Glomerular endothelial cell (primary cell): Measurements from ENCODE around the gene ABCD4. TPM values are rescaled to one million over a fixed set of nuclear protein-coding genes. Genes with fewer than 3 reads are reported as not detected.
"Not testable (repeated sequence)": the region's sequence is repeated elsewhere in the genome, so short reads cannot be mapped to it uniquely, and the experiment has no call there.

Experiments
- DNase-seq: peaks from one replicate; pipeline ENCODE4 v3.0.0-alpha.2; 2011; ENCODE audit warnings: low read depth, low spot score; ENCODE audit errors: extremely low read depth
- total RNA-seq: library from RNA; depleted of rRNA; stranded (reverse); fragments of >200 nt; gene quantifications from 2 replicates; pipeline ENCODE4 v1.2.3, GENCODE V29; 2015

ABCD4 gene
- total RNA-seq, 1 donor from 2014 or later = 70.4 TPM

DNA sequence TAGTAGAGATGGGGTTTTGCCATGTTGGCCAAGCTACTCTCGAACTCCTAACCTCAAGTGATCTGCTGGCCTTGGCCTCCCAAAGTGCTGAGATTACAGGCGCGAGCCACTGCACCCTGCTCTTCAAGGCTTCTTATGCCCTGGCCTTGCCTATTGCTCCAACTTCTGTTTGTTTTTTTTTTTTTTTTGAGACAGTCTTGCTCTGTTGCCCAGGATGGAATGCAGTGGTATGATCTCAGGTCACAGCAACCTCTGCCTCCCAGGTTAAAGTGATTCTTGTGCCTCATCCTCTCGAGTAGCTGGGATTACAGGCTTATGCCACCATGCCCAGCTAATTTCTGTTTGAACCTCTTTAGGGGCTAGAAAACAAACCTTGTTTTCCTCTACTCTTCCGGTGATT lies 6.0 kb upstream of the ABCD4 start:
- no peak for DNase-seq

DNA sequence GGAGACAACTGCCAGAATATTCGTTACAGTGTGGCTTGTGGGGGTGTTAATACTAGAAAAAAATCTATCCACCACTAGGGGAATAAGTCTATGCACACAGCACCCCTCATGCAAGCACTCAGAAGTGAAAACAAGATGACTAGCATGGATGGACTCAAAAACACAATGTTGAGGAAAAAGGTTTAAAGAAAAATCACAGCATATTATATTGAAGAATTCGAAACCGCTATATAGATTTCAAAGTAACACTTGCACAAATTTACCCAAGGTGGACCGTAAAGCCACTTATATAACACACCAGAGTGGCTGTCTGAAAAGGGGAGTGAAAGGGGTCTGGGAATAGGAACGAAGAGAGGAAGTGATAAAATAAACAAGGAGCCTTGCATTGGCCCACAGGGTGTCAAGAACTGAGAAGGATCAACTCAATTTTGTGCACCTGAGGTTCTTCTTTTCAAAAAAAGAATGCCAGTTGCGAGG lies 544 bp downstream of the ABCD4 start:
- DNase-seq = no peak

DNA sequence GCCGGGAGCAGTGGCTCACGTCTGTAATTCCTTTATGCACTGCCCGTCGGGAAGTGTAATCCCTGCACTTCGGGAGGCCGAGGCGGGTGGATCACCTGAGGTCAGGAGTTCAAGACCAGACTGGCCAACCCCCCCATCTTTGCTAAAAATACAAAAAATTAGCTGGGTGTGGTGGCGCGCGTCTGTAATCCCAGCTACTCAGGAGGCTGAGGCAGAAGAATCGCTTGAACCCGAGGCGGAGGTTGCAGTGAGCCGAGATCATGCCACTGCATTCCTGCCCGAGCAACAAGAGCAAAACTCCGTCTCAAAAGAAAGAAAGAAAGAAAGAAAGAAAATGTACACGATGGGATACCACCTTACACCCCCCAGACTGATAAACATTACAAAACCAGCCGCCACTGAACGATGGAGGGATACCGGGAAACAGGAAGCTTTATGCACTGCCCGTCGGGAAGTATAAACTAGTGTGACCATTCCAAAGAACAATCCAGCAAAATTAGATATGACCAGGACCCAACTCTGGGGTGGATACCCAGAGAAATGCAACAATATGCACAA lies 1.1 kb downstream of the ABCD4 start:
- no peak for DNase-seq

DNA sequence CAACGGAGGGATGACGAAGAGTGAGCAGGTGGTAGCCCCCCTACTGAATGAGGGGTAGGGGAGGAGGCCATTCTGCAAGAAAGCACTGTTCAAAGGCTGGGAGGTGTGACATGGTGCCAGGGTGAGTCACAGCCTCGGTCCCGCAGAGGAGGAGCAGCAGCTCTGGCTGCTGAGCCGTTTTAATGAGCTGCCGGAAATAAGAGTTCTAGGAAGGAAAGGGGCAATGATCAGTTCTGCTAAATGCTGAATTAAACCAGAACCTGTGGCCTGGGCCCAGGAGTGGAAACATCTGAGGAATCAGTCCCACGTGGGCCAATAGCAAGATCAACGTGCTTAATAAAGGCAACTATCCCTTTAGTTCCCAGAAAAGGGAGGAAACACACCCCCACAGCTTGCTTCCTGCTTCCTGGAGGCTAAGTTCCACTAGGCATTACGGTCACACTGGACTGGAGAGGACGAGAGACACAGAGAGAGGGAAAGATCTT lies 3.6 kb downstream of the ABCD4 start:
- no peak for DNase-seq

DNA sequence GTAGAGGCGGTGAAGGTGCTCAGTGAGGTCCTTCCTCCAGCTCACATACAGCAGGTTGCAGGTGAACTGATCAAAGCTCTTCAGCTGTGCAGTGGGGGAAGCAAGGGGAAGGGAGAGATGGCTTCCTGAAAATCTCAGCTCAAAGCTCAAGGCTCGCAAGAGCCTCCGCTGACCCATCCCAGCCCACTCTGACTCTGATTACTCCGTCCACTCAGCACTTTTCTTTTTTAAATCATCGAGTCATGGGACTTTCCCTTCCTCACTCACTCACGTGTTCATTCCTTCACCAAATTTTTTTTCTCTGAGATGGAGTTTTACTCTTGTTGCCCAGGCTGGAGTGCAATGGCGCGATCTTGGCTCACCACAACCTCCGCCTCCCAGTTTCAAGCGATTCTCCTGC lies 4.7 kb downstream of the ABCD4 start:
- no peak for DNase-seq

DNA sequence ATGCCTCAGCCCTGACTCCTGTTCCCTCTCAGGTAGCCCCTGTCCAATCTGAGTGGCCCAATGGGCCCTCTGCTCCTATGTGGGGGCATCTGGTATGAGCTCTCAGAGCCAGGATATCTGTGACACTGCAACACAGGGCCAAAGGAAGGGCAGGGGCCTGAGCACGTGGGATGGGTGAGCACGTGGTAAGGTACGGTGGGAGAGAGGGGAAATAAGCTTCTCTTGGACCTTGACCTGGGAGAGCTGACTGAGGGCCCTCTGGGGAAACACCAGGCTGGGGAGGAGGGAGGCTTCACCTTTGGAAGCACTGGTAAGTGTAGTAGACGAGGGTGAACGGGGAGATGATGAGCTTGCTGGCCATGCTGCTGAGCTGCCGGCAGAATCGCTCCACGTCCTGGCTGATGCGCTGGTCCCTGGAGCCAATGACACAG lies 6.7 kb downstream of the ABCD4 start:
- DNase-seq = no peak

DNA sequence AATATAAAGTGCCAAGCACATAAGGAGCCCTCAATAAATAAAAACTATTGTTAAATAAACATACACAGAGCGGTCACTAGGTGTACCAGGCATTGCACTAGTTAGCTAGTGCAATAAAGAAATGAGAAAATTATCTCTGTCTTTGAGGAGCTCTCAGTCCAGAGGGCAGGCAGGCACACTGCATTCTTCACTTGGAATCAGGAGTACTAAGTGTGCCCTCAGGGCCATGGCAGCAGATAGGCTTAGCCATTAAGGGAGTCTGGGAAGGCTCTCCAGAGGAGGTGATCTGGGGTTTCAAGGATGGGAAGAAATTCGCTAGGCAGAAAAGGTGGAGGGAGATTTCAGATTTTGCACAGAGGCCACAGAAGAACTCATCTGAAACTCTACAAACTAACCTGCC lies 9.1 kb downstream of the ABCD4 start:
- DNase-seq = no peak

DNA sequence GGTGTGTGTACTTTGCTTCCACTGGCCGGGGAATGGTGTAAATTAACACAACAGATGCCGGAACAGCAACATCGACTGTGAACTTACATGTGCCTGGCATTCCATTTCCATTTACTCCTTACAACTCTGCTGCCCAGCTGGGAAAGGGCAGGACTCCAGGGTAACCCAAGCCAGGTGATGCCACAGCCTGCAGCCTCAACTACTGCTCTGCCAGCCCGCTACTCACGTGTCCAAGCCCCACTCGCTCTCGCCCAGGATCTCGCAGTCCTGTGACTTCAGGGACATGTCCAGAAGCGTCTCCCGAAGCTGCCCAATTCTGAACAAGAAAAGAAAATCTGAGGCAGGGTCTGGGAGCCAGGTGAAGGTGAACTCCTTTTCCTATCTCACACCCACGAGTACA lies 10.7 kb downstream of the ABCD4 start:
- no peak for DNase-seq

DNA sequence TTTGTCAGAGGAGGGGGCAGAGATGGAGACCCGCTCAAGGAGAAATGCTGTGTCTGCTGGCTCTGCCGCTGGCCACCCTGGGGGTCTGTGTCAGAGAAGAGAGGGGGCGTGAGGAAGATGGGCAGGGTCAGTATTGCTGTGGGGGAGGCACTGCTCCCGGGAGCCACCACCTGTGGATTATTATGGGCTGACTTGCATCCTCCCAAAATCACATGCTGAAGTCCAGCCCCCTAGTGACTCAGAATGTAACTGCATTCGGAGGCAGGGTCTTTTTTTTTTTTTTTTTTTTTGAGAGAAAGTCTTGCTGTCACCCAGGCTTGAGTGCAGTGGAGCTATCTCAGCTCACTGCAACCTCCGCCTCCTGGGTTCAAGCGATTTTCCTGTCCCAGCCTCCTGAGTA lies 12.3 kb downstream of the ABCD4 start:
- no peak for DNase-seq

DNA sequence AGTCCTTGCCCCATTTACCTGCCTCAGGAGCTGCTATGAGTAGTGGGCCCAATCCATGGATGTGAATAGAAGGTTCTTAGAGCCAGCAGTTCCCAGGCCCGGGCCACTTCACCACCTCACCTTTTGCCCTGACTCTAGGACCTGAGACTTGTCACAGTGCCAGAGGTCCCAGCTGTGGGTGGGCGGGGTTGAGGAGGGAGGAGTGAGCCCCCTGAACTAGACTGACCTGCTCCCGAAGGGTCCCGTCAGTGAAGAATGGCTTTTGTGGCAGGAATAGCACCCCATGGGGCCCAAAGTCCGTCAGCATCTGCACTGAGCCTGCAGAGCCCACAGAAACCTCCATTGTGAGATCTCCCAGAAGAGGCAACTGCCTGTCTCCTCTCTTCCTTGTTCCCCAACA lies 12.9 kb downstream of the ABCD4 start:
- no peak for DNase-seq

DNA sequence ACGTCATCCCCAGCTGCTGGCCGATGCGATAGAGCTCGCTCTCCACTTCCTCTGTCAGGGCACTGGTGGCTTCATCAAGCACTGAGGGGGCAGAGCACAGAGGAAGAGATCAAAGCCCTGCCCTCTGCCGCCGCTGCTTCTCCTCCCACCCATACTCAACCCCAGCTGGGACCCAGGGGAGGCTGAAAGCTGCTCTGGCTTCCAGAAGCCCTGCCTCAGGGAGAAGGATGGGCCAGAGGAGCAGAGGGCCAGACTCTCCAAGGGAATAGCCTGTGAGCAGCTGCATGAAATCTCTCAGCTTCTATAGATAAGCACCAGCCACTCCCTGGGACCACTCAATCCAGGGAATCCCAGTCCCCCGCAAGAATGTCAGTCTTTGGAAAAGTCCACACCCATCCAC lies 16.0 kb downstream of the ABCD4 start:
- DNase-seq = no peak

DNA sequence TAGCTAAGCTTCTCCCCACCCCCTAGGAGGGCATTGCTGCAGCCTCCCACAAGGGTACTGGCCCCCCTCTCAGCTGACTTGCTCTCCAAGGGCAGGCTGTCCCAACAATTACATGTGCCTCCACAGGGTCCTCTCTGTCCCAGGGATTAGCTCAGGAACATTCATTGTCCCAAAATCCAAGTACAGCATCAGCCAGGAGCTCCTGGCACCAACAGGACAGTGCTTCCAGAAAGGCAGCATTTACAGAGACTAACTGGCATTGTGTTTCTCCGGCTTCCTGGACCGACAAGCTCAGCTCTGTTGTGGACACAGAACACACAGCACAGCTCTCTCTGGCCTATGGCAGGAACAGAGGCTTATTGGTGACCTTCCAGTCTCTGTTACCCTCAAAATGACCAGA lies 21.7 kb downstream of the ABCD4 start:
- DNase-seq = no peak

DNA sequence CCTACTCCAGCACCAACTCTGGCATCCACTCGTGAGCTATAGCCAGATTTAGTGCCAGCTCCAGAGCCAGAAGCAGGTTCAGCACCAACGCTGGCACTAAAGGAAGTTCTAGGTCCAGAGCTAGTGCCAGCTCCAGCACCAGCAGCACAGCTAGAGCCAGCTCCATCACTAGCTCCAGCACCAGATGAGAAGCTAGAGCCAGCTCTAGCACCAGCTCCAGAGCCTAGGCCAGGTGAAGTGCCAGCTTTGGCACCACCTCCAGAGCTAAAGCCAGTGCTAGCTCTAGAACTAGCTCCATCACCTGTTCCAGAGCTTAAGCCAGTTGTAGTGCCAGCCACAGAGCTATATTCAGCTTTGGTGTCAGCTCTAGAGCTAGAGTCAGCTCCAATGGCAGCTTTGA lies 24.7 kb downstream of the ABCD4 start:
- no peak for DNase-seq

DNA sequence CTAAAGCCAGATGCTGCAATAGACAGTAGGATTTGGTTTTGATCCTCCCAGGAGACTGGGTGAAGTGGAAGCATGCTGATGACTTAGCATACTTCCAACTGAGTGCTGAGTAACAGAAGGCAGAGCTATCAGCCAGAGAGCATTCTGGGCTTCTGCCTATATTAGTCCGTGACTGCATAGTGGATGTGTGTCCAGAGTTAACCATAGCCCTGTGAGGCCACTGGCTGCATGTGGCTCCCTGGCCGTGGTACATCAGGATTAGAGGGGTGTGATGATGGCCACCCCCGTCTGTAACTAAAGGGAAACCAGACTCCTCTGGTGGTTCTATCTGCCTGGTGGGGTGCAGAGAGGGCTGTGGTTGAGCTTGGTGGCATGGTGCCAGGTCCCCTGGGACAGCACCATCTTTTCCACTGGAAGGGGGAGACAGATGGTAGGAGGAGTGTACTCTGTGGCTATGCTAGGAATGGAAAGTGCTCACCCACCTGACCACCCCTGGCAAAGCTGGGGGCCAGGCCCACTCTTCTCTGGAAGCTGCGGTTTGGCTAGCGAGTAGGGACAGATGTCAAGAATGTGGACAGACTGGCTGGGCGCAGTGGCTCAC lies 27.4 kb downstream of the ABCD4 start:
- no peak for DNase-seq

DNA sequence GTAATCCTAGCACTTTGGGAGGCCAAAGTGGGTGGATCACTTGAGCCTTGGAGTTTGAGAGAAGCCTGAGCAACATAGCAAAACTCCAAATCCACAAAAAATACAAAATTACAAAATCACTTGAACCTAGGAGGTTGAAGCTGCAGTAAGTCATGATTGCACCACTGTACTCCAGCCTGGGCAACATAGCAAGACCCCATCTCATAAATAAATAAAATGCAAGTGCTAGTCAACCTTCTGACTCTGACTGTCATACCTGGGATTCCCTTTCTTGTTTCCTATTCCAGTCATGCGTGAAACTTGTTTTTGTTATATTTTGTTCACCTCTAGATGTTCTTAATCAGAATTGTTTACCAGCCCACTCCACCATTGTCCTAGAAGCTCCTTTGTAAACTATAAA lies 31.4 kb downstream of the ABCD4 start:
- DNase-seq = no peak

DNA sequence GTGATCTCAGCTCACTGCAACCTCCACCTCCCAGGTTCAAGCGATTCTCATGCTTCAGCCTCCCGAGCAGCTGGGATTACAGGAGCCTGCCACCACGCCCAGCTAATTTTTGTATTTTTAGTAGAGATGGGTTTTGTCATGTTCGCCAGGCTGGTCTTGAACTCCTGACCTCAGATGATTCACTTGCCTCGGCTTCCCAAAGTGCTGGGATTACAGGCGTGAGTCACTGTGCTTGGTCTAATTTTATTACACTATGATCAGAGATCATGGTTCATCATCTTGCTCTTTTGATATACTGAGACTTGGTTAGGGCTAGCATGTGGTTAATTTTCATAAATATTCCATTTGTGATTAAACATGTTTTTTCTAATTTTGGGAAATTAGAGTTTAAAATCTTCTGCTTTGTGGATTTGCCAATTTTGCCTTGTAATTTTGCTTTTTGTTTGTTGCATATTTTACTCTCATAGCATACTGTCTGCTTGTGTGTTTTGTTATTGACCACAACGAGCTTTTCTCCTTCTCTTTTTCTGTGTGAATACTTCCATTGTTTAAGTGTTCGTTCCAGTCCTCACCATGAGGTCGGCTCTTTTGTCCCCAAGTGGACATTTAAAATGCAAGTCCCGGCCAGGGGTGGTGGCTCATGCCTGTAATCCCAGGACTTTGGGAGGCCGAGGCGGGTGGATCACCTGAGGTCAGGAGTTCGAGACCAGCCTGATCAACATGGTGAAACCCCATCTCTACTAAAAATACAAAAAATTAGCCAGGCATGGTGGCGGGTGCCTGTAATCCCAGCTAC lies 32.2 kb downstream of the ABCD4 start:
- not testable (repeated sequence) for DNase-seq

DNA sequence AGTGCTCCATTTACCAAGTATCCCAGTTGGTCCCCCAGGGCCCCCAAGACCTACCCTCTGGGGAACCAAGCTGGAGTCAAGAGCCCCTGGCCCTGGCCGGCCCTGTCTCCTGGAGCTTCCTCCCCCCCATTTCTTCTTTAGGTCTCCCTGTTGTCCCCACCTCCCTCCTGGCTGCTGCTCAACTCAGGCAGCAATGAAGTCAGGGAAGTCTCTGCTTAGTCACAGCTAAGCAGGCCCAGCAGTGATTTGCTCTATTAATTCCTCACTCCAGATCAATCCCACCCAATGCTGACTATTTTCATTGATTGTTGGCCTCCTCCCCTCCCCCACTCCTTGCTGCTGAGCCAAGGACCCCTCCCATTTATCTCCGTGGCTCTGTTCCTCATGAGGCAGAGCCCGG lies 35.1 kb downstream of the ABCD4 start:
- DNase-seq = no peak

DNA sequence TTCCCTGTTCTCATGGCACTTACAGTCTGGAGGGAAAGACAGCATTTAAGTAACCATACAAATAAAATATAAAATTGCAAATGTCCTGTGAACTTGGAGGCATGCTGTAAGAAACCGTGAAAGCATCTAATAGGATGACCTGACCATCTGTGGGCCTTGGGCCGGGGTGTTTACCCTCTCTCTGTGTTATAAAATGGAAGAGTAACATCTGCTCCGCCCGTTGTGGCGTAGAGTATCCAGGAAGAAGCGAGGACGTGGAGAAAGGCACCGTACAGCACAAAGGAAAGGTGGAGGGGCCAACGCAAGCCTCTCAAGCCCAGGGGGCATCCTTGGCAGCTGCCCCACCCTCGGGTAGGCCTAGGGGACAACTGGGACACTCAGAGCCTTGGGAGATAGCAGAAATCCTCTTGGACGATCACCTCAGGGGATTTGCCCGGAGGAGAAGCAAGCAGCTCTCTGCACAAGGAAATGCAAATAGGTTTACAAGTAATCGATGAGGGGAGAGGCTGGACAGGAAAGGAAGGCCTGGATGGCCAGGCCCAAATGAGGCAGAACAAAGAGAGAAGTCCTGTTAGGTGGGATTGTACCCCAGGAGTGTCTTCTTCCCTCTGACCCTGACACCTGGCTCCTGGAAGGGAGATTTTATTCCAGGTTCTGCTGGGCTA lies 37.3 kb downstream of the ABCD4 start:
- DNase-seq = no peak

DNA sequence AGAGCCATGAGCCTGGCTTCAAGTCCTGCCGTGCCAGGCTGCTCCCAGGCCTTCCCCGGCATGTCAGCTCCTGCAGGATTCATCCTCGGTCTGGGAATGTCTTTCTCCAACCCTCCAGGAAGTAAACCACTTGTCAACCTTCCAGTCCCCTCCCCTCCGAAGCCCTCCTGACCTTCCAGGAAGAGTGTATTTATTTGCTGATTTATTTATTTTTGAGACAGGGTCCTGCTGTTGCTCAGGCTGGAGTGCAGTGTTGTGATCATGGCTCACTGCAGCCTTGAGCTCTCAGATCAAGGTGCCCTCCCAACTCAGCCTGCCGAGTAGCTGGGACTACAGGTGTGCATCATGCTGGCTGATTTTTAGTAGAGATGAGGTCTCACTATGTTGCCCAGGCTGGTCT lies 38.8 kb downstream of the ABCD4 start:
- DNase-seq = no peak

DNA sequence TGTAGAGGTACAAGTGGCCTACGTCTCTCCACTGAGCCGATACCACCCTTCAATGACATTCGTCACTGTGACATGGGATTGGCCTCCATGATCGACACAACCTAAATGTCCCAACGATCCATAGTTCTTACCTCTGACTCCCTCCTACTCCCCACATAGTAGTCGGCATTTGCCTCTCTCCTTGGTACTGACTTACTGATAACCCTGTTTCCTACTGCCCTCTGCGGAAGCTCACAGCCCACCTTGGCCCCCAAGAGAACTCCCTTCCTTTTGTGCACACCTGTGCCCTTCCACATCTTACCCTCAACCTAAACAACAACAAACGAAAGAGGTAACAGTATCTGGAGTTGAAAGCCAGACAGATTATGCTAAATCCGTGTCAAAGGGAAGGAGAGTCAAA lies 39.6 kb downstream of the ABCD4 start:
- no peak for DNase-seq

DNA sequence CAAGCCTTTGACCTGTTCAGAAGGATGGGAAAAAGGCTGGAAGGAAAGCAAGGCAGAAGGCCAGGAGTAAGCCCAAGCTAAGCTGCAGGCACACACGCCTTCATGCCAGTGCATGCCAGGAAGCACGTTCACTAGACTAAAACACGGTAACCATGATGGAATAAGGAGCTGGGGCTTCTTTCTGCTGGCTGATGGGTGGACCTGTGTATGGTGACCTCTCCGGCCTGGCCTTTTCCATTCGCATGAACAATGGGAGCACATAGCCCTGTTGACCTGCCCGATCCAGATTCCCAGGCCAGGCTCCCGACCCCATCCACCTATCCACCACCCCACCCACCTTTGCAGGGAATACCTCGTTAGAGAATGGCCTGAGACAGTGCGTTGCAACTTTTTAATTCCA lies 40.7 kb downstream of the ABCD4 start:
- DNase-seq = no peak

DNA sequence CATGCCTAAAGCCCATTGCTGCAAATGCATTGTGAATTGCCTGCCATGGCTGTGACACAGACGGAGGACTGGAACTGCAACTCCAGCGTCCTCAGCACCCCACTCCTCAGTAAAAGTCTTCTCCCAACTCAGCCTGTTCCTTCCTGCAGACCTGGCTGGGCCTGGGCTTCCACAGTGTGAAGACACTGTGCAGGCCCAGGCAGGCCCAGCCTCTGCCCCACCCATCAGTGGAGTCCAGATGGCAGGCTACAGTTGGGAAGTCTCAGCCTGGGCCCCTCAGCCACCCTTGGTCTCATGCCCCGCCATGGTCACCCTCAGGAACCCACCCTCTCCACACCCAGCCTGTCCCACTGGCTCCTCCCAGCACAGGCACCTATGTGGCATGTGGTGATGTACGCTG lies 41.4 kb downstream of the ABCD4 start:
- no peak for DNase-seq
